K562 (cell line): ENCODE measurements around the gene PRPSAP1. TPM values are rescaled to one million over a fixed set of nuclear protein-coding genes. Genes with fewer than 3 reads are reported as not detected.
A peak's percentile ranks its signal among the peaks of the same experiment; 100 is the strongest.

Experiments used
- CBX2 ChIP-seq: fragments of 200-600 bp; sonication (generic); IDR thresholded peaks from one replicate; pipeline ENCODE4 v1.6.1; 2012; ENCODE audit warnings: mild to moderate bottlenecking, low read length, inconsistent platforms; ENCODE audit not compliant: insufficient read depth, poor library complexity, severe bottlenecking
- CEBPG ChIP-seq, 3 experiments: fragments of 200-800 bp in 1 of 3; sonication (Bioruptor generic) in 1 of 3; sonication (generic) in 1 of 3; formaldehyde crosslinking in 1 of 3; IDR thresholded peaks in 2 of 3; conservative IDR thresholded peaks in 1 of 3; 2 replicates each; pipeline versions ENCODE4 v1.6.1 to v1.8.0; 2016 to 2022; ENCODE audit warnings: missing compliant biosample characterization in 2 of 3, missing genetic modification characterization in 2 of 3, mild to moderate bottlenecking in 1 of 3, missing genetic modification reagents in 1 of 3
- E4F1 ChIP-seq: fragments of 250-450 bp; sonication (Bioruptor Pico); IDR thresholded peaks from 2 replicates; pipeline ENCODE4 v1.5.0; 2021; ENCODE audit warnings: mild to moderate bottlenecking, borderline replicate concordance
- EP400 ChIP-seq: fragments of 450-650 bp; IDR thresholded peaks from 2 replicates; pipeline ENCODE4 v1.6.1; 2017; ENCODE audit warnings: antibody characterized with exemption, mild to moderate bottlenecking, moderate library complexity
- ESRRB ChIP-seq: fragments of 250-450 bp; sonication (Bioruptor Pico); IDR thresholded peaks from 2 replicates; pipeline ENCODE4 v1.5.0; 2020; ENCODE audit warnings: mild to moderate bottlenecking, moderate library complexity, borderline replicate concordance
- EWSR1 ChIP-seq: fragments of 450-650 bp; IDR thresholded peaks from 2 replicates; pipeline ENCODE4 v1.6.1; 2018; ENCODE audit warnings: borderline replicate concordance, mild to moderate bottlenecking, low read depth, moderate library complexity; ENCODE audit not compliant: partially characterized antibody
- EZH2 ChIP-seq: IDR thresholded peaks from 2 replicates; pipeline ENCODE4 v1.6.1; 2012; ENCODE audit warnings: low read depth, mild to moderate bottlenecking, inconsistent platforms, low read length, borderline replicate concordance
- FOSL1 ChIP-seq: fragments of 200-800 bp; sonication (Bioruptor generic); conservative IDR thresholded peaks from 2 replicates; pipeline ENCODE4 v1.6.1; 2016; ENCODE audit warnings: missing genetic modification characterization, missing compliant biosample characterization
- KAT7 ChIP-seq: sonication (generic); formaldehyde crosslinking; IDR thresholded peaks from 2 replicates; pipeline ENCODE4 v1.8.0; 2022; ENCODE audit warnings: missing genetic modification reagents, mild to moderate bottlenecking, borderline replicate concordance
- MAFF ChIP-seq: IDR thresholded peaks from 2 replicates; pipeline ENCODE4 v1.6.1; 2012; ENCODE audit warnings: low read length, improper control_type of control experiment
- PATZ1 ChIP-seq: fragments of 250-450 bp; sonication (Bioruptor Pico); IDR thresholded peaks from 2 replicates; pipeline ENCODE4 v1.5.0; 2020; ENCODE audit warnings: mild to moderate bottlenecking, borderline replicate concordance
- PRPF4 ChIP-seq: fragments of 200-400 bp; formaldehyde crosslinking; IDR thresholded peaks from one replicate; pipeline ENCODE4 v1.6.1; 2017; ENCODE audit warnings: low read length, low read depth, mild to moderate bottlenecking; ENCODE audit not compliant: insufficient read depth, poor library complexity, severe bottlenecking
- RBM22 ChIP-seq: fragments of 200-400 bp; formaldehyde crosslinking; IDR thresholded peaks from 2 replicates; pipeline ENCODE4 v1.6.1; 2018; ENCODE audit warnings: low read length, low read depth; ENCODE audit not compliant: poor library complexity, severe bottlenecking
- SMAD1 ChIP-seq: fragments of 150-350 bp; IDR thresholded peaks from 2 replicates; pipeline ENCODE4 v1.6.1; 2014; ENCODE audit warnings: low read length, low read depth; ENCODE audit not compliant: partially characterized antibody
- TBL1XR1 ChIP-seq, 2 experiments: IDR thresholded peaks; 2 replicates each; pipeline ENCODE4 v1.6.1; 2012; ENCODE audit warnings: improper control_type of control experiment in 2 of 2, low read length in 2 of 2, mild to moderate bottlenecking in 1 of 2
- ZBTB17 ChIP-seq: fragments of 450-650 bp; formaldehyde crosslinking; IDR thresholded peaks from 2 replicates; pipeline ENCODE4 v1.4.0; 2020; ENCODE audit warnings: mild to moderate bottlenecking
- ZBTB34 ChIP-seq: fragments of 250-450 bp; sonication (Bioruptor Pico); IDR thresholded peaks from 2 replicates; pipeline ENCODE4 v1.8.0; 2021; ENCODE audit warnings: mild to moderate bottlenecking, moderate library complexity
- ZBTB8A ChIP-seq: fragments of 450-650 bp; IDR thresholded peaks from 2 replicates; pipeline ENCODE4 v1.6.1; 2018; ENCODE audit warnings: mild to moderate bottlenecking, moderate library complexity; ENCODE audit not compliant: partially characterized antibody
- ZFX ChIP-seq: sonication (generic); formaldehyde crosslinking; IDR thresholded peaks from 2 replicates; pipeline ENCODE4 v1.8.0; 2022; ENCODE audit warnings: mild to moderate bottlenecking, missing genetic modification reagents, moderate library complexity
- ZNF175 ChIP-seq: fragments of 200-800 bp; sonication (Bioruptor generic); IDR thresholded peaks from 2 replicates; pipeline ENCODE4 v1.6.1; 2016; ENCODE audit warnings: low read depth, mild to moderate bottlenecking, missing genetic modification characterization, missing compliant biosample characterization
- ZNF589 ChIP-seq: fragments of 200-800 bp; sonication (Bioruptor generic); IDR thresholded peaks from 2 replicates; pipeline ENCODE4 v1.6.1; 2016; ENCODE audit warnings: low read depth, missing genetic modification characterization, missing compliant biosample characterization
- polyA plus RNA-seq, 8 experiments: library from polyadenylated mRNA; depleted of rRNA in 4 of 8; stranded (reverse) in 5 of 8; unstranded in 3 of 8; fragments of >200 nt; fragmentation: Nextera tagmentation in 2 of 8; fragmentation: Illumina TruSeq in 1 of 8; extraction: Ambion mirVana in 2 of 8; extraction: Trizol in 1 of 8; gene quantifications; 2 replicates each; pipeline versions ENCODE4 v1.2.1 to v1.2.3, GENCODE V29; 2011 to 2014; ENCODE audit warnings: inconsistent platforms in 1 of 8, missing spikeins in 1 of 8
- total RNA-seq, 7 experiments: library from RNA; depleted of rRNA in 6 of 7; stranded (reverse); fragments of >200 nt in 6 of 7; fragmentation: Illumina TruSeq in 2 of 7; extraction: Trizol in 2 of 7; gene quantifications; 2 replicates each; pipeline versions ENCODE4 v1.2.1 to v1.2.3, GENCODE V29; 2011 to 2021; ENCODE audit warnings: low replicate concordance in 1 of 7

Gene PRPSAP1
- total and polyA plus RNA-seq, 9 of the 15 experiments (the other 6 are each of a cell fraction or from before 2014, with no cell fraction given): 21.9 to 77.1 (median 40.8) TPM

- no peak for TF ChIP-seq E4F1 (CRISPR knock-in tag)
- no peak for TF ChIP-seq EZH2
- peak; percentile 57; the same call in 1 of the 2 replicates for TF ChIP-seq ZNF589 (CRISPR knock-in tag)
- TF ChIP-seq KAT7 (CRISPR knock-in tag): no peak
- TF ChIP-seq EWSR1: no peak
- no peak for TF ChIP-seq ZBTB8A
- no peak for TF ChIP-seq MAFF
- peak; percentile 62 for TF ChIP-seq ZFX (CRISPR knock-in tag)
- no peak for TF ChIP-seq ZBTB34 (CRISPR knock-in tag)
- TF ChIP-seq FOSL1: no peak
- peak; percentile 94 for TF ChIP-seq CEBPG (CRISPR knock-in tag; IDR thresholded peaks at IDR 0.05)
- TF ChIP-seq CEBPG (tag; conservative IDR thresholded peaks at IDR 0.05 in 1 of 2, IDR thresholded peaks at IDR 0.05 in 1 of 2): peak; percentile 89 to 92
- no peak for TF ChIP-seq PRPF4
- peak; percentile 86 for TF ChIP-seq EP400
- TF ChIP-seq SMAD1: no peak
- no peak for TF ChIP-seq ZBTB17
- TF ChIP-seq CBX2: no peak
- TF ChIP-seq RBM22: no peak
- TF ChIP-seq TBL1XR1 (IDR thresholded peaks at IDR 0.05; ENCODE audit: low read length in 2 of 2): peak in 1 of 2 experiments; percentile 62; a peak in 1 of 4 replicates
- TF ChIP-seq ESRRB (CRISPR knock-in tag): no peak
- no peak for TF ChIP-seq ZNF175 (CRISPR knock-in tag)
- no peak for TF ChIP-seq PATZ1
Observed at GRCh38 chr17:76268015-76268749, 85.5 kb downstream of the PRPSAP1 start (continued).
